GM12801 (cell line): Measurements from ENCODE around the gene ATP2A2.

Experiments used
- TF ChIP-seq, protein P1 (sequence below): IDR thresholded peaks from one replicate; pipeline ENCODE4 v1.5.1; 2011; ENCODE audit warnings: control low read depth; ENCODE audit not compliant: insufficient read length; ENCODE audit errors: extremely low read depth

Gene ATP2A2

GRCh38 chr12:110251381-110251780 is 29.7 kb upstream of the ATP2A2 start:
- TF ChIP-seq, protein P1, sequence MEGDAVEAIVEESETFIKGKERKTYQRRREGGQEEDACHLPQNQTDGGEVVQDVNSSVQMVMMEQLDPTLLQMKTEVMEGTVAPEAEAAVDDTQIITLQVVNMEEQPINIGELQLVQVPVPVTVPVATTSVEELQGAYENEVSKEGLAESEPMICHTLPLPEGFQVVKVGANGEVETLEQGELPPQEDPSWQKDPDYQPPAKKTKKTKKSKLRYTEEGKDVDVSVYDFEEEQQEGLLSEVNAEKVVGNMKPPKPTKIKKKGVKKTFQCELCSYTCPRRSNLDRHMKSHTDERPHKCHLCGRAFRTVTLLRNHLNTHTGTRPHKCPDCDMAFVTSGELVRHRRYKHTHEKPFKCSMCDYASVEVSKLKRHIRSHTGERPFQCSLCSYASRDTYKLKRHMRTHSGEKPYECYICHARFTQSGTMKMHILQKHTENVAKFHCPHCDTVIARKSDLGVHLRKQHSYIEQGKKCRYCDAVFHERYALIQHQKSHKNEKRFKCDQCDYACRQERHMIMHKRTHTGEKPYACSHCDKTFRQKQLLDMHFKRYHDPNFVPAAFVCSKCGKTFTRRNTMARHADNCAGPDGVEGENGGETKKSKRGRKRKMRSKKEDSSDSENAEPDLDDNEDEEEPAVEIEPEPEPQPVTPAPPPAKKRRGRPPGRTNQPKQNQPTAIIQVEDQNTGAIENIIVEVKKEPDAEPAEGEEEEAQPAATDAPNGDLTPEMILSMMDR: no peak

DNA sequence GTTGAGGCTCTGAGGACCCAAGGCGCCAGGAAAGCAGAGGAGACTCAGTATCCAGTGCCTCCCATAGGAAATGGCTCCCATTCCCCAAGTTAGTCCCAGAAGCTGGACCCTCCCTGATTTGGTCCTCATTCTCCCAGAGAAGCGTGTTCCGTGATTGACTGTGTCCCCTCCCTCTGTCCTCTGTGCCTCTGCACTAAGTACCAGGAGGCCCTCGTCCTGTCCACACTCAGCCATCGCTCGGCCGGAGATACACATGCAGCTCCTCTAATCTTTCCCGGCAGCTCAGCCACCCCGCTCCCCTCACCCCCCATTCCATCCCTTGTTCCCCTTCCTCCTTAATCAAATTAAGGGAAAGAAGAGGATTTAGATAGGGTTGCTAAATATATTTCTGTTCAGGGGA is 28.3 kb upstream of the ATP2A2 start:
- TF ChIP-seq, protein P1: no peak

- TF ChIP-seq, protein P1: no peak
Measured at GRCh38 chr12:110253176-110253575, 27.9 kb upstream of the ATP2A2 start.

GRCh38 chr12:110254971-110255540 is 26.0 kb upstream of the ATP2A2 start:
- TF ChIP-seq, protein P1: no peak

DNA sequence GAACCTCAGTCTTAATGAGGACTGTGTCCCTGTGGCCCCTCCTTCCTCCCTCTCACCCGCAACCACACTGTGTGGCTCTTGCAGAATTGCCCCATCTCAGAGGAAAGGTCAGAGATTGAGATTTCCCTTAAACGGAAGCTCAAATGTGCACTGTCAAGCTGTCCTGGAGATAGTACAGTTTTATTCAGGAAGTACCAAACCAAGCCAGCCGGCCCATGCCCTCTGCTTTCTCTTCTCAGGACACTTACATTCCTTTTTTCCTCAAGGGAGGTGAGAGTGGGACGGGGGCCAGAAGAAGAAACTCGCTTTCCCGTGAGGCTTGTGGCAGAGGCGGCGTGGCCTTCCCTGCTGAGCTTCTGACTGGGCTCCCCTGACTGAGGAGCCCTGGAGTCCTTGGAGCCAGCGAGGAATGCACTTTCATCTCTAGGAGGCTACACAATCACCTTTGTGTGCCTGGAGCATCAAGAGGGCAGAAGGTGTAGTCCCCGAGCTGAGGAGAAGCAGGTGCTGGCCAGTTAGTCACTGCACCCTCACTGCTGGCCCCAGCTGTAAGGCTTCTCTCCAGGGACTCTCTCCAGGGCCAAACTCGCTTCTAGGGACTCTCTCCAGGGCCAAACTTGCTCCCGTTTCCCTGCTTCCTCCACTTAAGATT is 24.1 kb upstream of the ATP2A2 start:
- TF ChIP-seq, protein P1: no peak

DNA sequence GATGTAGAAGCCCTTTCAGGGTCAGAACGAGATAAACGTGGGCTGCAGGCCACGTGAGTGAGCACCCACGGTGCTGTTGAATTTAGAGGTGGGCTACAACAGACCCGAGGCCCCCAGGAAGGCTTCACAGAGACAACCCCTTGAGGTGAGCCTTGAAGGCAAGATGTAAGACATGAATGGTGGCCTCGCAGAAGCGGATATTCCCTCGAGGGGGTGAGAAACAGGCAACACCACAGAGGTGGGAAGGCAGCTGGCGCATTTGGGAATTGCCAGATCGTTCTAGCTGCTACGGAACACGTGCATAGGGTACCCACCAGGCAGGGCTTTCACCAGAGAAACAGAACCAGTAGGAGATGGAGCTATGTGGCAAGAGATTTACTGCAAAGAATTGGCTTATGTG is 22.6 kb upstream of the ATP2A2 start:
- TF ChIP-seq, protein P1: no peak

DNA sequence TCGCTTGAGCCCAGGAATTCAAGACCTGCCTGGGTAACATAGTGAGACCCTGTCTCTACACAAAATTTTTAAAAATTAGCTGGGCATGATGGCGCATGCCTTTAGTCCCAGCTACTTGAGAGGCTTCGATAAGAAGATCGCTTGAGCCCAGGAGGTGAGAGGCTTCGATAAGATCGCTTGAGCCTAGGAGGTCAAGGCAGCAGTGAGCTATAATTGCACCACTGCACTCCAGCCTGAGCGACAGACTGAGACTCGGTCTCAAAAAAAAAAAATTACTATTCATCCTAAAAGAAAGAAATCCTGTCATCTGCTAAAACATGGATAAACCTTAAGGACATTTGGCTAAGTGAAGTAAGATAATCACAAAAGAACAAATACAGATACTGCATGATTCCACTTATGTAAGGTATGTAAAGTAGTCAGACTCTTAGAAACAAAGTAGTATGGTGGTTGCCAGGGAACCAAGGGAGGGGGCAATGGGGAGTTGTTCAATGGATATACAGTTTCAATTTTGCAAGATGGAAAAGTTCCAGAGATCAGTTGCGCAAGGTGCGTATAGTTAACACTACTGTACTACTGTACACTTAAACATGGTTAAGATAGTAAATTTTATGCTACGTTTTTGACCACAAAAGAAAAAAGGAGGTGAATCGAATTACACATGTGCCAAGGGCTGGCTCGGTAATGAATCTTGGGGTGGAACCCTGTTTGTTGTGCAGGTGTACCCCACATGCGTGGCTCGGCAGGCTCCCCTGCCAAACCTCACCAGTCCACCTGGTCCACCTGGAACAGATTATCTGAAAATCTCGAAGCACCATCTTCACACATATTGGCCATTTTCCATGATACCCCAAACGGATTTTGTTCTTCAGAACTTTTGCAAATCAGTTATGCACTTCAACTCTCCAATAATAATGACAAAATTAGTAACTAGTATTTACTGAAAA is 18.3 kb upstream of the ATP2A2 start:
- TF ChIP-seq, protein P1: no peak
